HepG2 (cell line): Measurements from ENCODE around the gene WDR62. TPM values are rescaled to one million over a fixed set of nuclear protein-coding genes. Genes with fewer than 3 reads are reported as not detected.

Experiments used
- HNF1A ChIP-seq, 2 experiments: sonication (generic) in 1 of 2; formaldehyde crosslinking in 1 of 2; IDR thresholded peaks; 2 replicates each; pipeline versions ENCODE4 v1.4.0 to v1.6.1; 2016 to 2020; ENCODE audit warnings: borderline replicate concordance in 1 of 2, low read depth in 1 of 2, mild to moderate bottlenecking in 1 of 2, missing genetic modification reagents in 1 of 2
- HNF4G ChIP-seq, 2 experiments: sonication (generic) in 1 of 2; formaldehyde crosslinking in 1 of 2; IDR thresholded peaks; 2 replicates each; pipeline versions ENCODE4 v1.4.0 to v1.6.1; 2011 to 2020; ENCODE audit warnings: borderline replicate concordance in 2 of 2, low read depth in 2 of 2, mild to moderate bottlenecking in 2 of 2, low read length in 1 of 2, missing genetic modification reagents in 1 of 2, moderate library complexity in 1 of 2
- MXI1 ChIP-seq: IDR thresholded peaks from 3 replicates; pipeline ENCODE4 v1.6.1; 2012; ENCODE audit warnings: low read depth, low read length, inconsistent platforms, borderline replicate concordance
- NCOA5 ChIP-seq: sonication (generic); formaldehyde crosslinking; IDR thresholded peaks from 2 replicates; pipeline ENCODE4 v1.4.0; 2020; ENCODE audit warnings: missing genetic modification reagents
- NR2F2 ChIP-seq: IDR thresholded peaks from 2 replicates; pipeline ENCODE4 v1.6.1; 2012; ENCODE audit warnings: low read depth, inconsistent platforms, borderline replicate concordance
- POGK ChIP-seq: sonication (generic); formaldehyde crosslinking; conservative IDR thresholded peaks from 2 replicates; pipeline ENCODE4 v1.8.0; 2022; ENCODE audit warnings: mild to moderate bottlenecking, moderate library complexity, missing genetic modification reagents
- RBM39 ChIP-seq: fragments of 200-400 bp; formaldehyde crosslinking; IDR thresholded peaks from one replicate; pipeline ENCODE4 v1.6.1; 2018; ENCODE audit warnings: antibody characterized with exemption, mild to moderate bottlenecking, low read depth, low read length; ENCODE audit not compliant: poor library complexity, severe bottlenecking
- REPIN1 ChIP-seq: sonication (generic); formaldehyde crosslinking; IDR thresholded peaks from 2 replicates; pipeline ENCODE4 v1.8.0; 2022; ENCODE audit warnings: missing genetic modification reagents, low read depth, mild to moderate bottlenecking, borderline replicate concordance
- SP5 ChIP-seq: IDR thresholded peaks from 2 replicates; pipeline ENCODE4 v1.6.1; 2016; ENCODE audit warnings: low read depth, borderline replicate concordance
- SRY ChIP-seq: sonication (generic); formaldehyde crosslinking; IDR thresholded peaks from 2 replicates; pipeline ENCODE4 v1.8.0; 2022; ENCODE audit warnings: mild to moderate bottlenecking, missing genetic modification reagents
- USF2 ChIP-seq, 2 experiments: sonication (generic) in 1 of 2; formaldehyde crosslinking in 1 of 2; IDR thresholded peaks; 2 replicates each; pipeline versions ENCODE4 v1.5.1 to v1.6.1; 2011 to 2020; ENCODE audit warnings: borderline replicate concordance in 1 of 2, low read depth in 1 of 2, low read length in 1 of 2, mild to moderate bottlenecking in 1 of 2, missing genetic modification reagents in 1 of 2, moderate library complexity in 1 of 2
- ZNF251 ChIP-seq: sonication (generic); formaldehyde crosslinking; IDR thresholded peaks from 2 replicates; pipeline ENCODE4 v1.9.0; 2021; ENCODE audit warnings: mild to moderate bottlenecking, missing genetic modification reagents
- ZNF317 ChIP-seq: sonication (generic); formaldehyde crosslinking; IDR thresholded peaks from 2 replicates; pipeline ENCODE4 v1.5.0; 2020; ENCODE audit warnings: mild to moderate bottlenecking, missing genetic modification reagents
- ZNF414 ChIP-seq: sonication (generic); formaldehyde crosslinking; IDR thresholded peaks from 2 replicates; pipeline ENCODE4 v1.5.0; 2020; ENCODE audit warnings: missing genetic modification reagents
- ZNF564 ChIP-seq: sonication (generic); formaldehyde crosslinking; IDR thresholded peaks from 2 replicates; pipeline ENCODE4 v1.8.1; 2023; ENCODE audit warnings: mild to moderate bottlenecking, missing genetic modification reagents
- ZNF607 ChIP-seq: sonication (generic); formaldehyde crosslinking; IDR thresholded peaks from 2 replicates; pipeline ENCODE4 v1.5.1; 2020; ENCODE audit warnings: missing genetic modification reagents, mild to moderate bottlenecking, borderline replicate concordance
- polyA plus RNA-seq, 8 experiments: library from polyadenylated mRNA; depleted of rRNA in 3 of 8; stranded (reverse) in 7 of 8; unstranded in 1 of 8; fragments of >200 nt; fragmentation: Illumina TruSeq in 4 of 8; extraction: Trizol in 4 of 8; gene quantifications; 2 replicates each; pipeline versions ENCODE4 v1.2.1 to v1.2.3, GENCODE V29; 2011 to 2016; ENCODE audit warnings: low read depth in 4 of 8, missing spikeins in 1 of 8, mixed read lengths in 1 of 8; ENCODE audit not compliant: insufficient read depth in 1 of 8
- total RNA-seq, 5 experiments: library from RNA; depleted of rRNA; stranded (reverse); fragments of >200 nt; fragmentation: Illumina TruSeq; extraction: Trizol; gene quantifications; 2 replicates each; pipeline ENCODE4 v1.2.3, GENCODE V29; 2016; ENCODE audit warnings: low read depth in 1 of 5

Gene WDR62
- total and polyA plus RNA-seq, 2 of the 13 experiments (the other 11 are each of a cell fraction or from before 2014, with no cell fraction given), result 5.8 to 12.5 TPM

- TF ChIP-seq HNF4G (IDR thresholded peaks at IDR 0.05; ENCODE audit: borderline replicate concordance, low read depth, low read length) (peak; percentile 3; the same call in 1 of the 2 replicates), HNF4G (CRISPR knock-in tag; IDR thresholded peaks at IDR 0.05; ENCODE audit: borderline replicate concordance, low read depth) (no peak), ZNF607 (CRISPR knock-in tag) (no peak), USF2 (IDR thresholded peaks at IDR 0.05; ENCODE audit: low read depth, low read length) (no peak), USF2 (CRISPR knock-in tag; IDR thresholded peaks at IDR 0.05; ENCODE audit: borderline replicate concordance) (peak; percentile 28; the same call in 1 of the 2 replicates), REPIN1 (no peak), POGK (CRISPR knock-in tag) (0 out of 2 replicates have a peak, but pooled peaks have one; percentile 19), SP5 (CRISPR knock-in tag) (0 out of 2 replicates have a peak, but pooled peaks have one; percentile 17), MXI1 (peak; percentile 34; the same call in 1 of the 3 replicates), ZNF317 (CRISPR knock-in tag) (0 out of 2 replicates have a peak, but pooled peaks have one; percentile 29), ZNF564 (CRISPR knock-in tag) (peak; percentile 44; the same call in 1 of the 2 replicates), HNF1A (IDR thresholded peaks at IDR 0.05; ENCODE audit: low read depth) (no peak), HNF1A (CRISPR knock-in tag; IDR thresholded peaks at IDR 0.05; ENCODE audit: borderline replicate concordance) (0 out of 2 replicates have a peak, but pooled peaks have one; percentile 37), NR2F2 (no peak), ZNF251 (CRISPR knock-in tag) (0 out of 2 replicates have a peak, but pooled peaks have one; percentile 27), ZNF414 (CRISPR knock-in tag) (peak; percentile 80), SRY (CRISPR knock-in tag) (0 out of 2 replicates have a peak, but pooled peaks have one; percentile 40), NCOA5 (no peak), RBM39 (peak; percentile 14)
These were observed 61.0 kb downstream of the WDR62 start, which contains the start of gene TBCB (continued) for GRCh38 chr19:36115453-36116343.
